Sciatic nerve (tissue), 2 donors: Measurements from ENCODE around the gene ABRAXAS1. TPM values are rescaled to one million over a fixed set of nuclear protein-coding genes. Genes with fewer than 3 reads are reported as not detected.
"Not testable (repeated sequence)": the region's sequence is repeated elsewhere in the genome, so short reads cannot be mapped to it uniquely, and the experiment has no call there.

ENCODE experiments used
- ATAC-seq: fragments of 200-7000 bp; cut with Tn5 transposase; one replicate; pipeline ENCODE4 v1.9.1; 2020; ENCODE audit warnings: mild to moderate bottlenecking, moderate library complexity
- DNase-seq: peaks from one replicate; pipeline ENCODE4 v3.0.0-alpha.2; 2020; ENCODE audit warnings: low spot score
- intact Hi-C: fragments of 100-400 bp; cut with DNase I; formaldehyde crosslinking; loops from one replicate; pipeline ENCODE4 v1.14.2; 2022
- total RNA-seq: library from RNA; stranded (reverse); fragmentation: NEBNext Ultra II Directional; extraction: Animal tissue kit (Norgen Biotek cat#: 25700); gene quantifications from one replicate; pipeline ENCODE4 v1.2.1, GENCODE V29; 2021
- donor health status: DM: no; HTN: no; CAD: no.
- donor health status: DM: no; HTN: no; CAD: no.

ABRAXAS1 gene
- total RNA-seq, result 18.8 TPM

DNA sequence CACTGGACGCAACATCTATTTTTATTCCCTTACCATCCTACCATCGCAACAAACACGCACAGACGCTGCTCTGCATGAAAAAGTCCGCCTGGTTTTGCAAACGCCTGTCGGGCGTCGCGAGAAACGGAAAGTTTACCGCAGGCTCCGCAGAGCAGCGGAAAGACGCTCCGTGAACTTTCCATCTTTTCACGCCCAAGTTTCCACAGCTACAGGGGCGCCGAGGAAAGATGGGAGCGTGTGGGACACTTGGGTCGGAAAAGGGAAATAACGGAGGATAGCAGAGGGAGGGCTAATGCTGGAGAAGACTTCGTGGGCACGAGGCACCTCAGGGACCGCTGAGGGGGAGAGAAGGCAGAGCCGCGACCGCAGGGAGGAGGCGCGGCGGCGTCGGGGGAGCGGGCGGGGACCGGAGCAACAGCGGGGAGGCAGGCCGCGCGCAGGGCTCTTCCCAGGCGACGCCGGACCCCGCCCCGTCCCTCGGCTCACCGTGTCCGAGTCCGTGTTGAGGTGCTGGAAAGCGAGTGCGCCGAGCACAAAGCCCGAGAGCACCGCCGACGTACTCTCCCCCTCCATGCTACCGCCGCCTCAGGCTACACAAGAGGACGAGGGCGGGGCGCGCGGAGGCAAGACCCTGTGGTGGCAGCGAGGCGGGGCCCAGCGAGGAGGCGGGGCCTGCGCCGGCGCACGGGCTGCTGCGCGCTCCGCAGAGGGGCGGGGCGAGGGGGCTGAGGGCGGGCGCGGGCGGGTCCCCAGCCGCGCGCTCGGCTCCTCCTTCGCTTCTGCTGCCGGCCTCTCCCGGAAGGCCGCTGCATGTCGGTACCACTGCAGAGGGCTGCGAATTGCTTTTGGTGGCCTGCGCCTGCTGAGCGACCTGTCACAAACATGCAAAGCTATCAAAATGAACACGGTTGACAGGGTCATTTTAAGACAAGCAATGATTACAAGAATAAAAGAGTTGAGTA lies at the start of gene ABRAXAS1:
TSS of gene ABRAXAS1 (minus strand) at position 601 of the 962 bp plus-strand sequence. CDS start at position 573, 28 bp downstream.
- intact Hi-C loops, result no loop called here
- ATAC-seq (peak; percentile 99), DNase-seq (peak; percentile 95)

DNA sequence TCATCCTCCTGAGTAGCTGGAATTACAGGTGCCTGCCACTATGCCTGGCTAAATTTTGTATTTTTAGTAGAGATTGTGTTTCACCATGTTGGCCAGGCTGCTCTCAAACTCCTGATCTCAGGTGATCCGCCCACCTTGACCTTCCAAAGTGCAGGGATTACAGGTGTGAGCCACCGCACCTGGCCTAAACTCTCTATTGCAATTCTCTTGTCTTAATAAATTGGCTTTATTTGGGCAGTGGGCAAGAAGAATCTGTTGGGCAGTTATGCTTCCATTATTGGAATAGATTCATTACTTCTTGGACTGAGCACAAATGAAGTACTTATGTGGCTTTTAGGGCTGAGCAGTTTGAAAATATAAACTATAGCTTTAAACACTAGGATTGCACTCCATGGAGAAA lies 42.8 kb upstream of the ABRAXAS1 start:
- no peak for ATAC-seq
- intact Hi-C loops, result no loop called here
- DNase-seq, result no peak

DNA sequence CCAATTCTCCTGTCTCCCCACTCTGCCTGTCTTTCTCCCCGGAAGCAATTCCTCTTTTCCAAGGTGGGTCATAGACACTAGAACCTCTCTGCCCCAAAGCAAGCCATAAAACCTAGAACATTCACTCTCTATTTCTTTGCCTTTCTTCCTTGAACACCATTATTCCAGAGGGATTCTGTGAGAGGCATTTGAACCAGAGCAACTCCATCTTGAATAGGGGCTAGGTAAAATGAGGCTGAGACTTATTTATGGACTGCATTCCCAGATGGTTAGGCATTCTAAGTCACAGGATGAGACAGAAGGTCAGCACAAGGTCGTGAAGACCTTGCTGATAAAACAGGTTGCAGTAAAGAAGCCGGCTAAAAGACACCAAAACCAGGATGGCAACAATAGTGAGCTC lies 37.3 kb upstream of the ABRAXAS1 start:
- DNase-seq, result no peak
- intact Hi-C loops, result no loop called here
- ATAC-seq, result no peak

- no peak for ATAC-seq
- no peak for DNase-seq
- intact Hi-C loops, result no loop called here
These were observed 31.3 kb upstream of the ABRAXAS1 start for GRCh38 chr4:83516042-83516772.

DNA sequence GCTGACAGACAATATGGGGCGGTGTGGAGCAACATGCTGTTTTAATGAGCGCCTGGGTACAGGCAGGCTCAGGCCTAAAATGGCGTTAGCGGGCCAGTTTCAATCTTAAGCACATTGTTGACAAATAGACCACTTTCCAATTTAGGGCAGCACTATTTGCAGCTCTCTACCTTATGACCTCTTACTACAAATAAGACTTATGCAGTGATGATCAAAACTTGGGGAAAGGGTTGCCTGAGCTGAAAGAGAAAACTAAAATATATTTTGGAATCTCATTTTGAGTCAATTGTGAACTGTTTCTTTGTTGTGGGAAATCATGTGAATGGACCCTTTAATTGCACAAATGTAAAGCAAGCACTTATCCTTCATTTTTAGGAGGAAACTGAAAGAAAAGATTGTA lies 25.5 kb upstream of the ABRAXAS1 start:
- DNase-seq (no peak), ATAC-seq (no peak)
- intact Hi-C loops, result no loop called here

- peak; percentile 63 for DNase-seq
- ATAC-seq, intact Hi-C loops: not testable (repeated sequence)
These were observed 24.3 kb upstream of the ABRAXAS1 start for GRCh38 chr4:83509156-83509585.

DNA sequence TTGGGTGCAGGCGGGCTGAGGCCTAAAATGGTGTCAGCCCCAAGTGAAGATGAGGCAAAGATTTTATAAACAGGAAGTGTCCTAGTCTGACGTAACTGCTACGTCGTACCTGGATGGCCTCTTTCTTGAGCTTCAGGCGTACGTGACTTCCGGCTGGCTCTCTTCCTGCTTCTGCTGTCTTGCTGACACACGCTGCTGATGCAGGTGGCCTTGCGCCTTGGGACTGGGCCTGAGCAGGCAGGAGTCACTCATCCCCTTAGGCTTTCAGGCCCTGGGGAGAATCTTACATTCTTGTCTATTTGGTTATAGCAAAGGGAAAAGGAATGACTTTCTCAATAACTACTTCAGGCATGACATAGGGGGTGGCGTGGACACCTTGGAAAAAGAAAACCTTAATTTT lies 20.1 kb upstream of the ABRAXAS1 start:
- intact Hi-C loops, result no loop called here
- ATAC-seq (no peak), DNase-seq (no peak)

- DNase-seq, result no peak
- ATAC-seq, result no peak
- intact Hi-C loops, result no loop called here
These were observed 19.6 kb upstream of the ABRAXAS1 start for GRCh38 chr4:83504503-83504902.

DNA sequence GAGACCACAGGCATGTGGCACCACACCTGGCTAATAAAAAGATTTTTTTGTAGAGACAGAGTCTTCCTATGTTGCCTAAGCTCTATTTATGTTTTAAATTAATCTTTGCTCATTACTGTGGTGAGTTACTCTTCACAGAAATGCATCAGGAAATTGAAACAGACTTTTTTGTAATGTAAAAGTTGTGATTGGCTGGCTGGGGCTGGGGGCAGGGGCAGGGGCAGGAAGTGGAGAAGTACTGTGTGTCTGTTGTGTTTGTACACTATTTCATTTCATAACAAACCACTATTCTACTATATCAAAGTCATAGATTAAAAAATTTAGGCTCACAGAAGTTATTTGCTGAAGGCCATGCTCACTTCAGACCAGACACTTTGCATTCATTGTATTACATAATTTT lies 19.1 kb upstream of the ABRAXAS1 start:
- intact Hi-C loops, result no loop called here
- DNase-seq (no peak), ATAC-seq (no peak)

DNA sequence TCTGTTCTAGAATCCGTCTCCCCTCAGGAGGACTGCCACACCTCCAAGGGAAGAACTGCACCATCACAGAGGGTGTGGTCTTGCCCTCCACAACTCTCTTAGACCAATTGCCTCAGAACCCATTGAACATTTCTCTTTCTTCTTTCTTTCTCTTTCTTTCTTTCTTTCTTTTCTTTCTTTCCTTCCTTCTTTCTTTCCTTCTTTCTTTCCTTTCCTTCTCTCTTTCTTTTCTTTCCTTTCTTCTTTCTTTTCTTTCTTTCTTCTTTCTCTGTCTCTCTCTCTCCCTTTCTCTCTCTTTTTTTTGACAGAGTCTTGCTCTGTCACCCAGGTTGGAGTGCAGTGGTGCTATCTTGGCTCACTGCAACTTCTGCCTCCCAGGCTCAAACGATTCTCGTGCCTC lies 16.8 kb upstream of the ABRAXAS1 start:
- ATAC-seq, DNase-seq, intact Hi-C loops: not testable (repeated sequence)

DNA sequence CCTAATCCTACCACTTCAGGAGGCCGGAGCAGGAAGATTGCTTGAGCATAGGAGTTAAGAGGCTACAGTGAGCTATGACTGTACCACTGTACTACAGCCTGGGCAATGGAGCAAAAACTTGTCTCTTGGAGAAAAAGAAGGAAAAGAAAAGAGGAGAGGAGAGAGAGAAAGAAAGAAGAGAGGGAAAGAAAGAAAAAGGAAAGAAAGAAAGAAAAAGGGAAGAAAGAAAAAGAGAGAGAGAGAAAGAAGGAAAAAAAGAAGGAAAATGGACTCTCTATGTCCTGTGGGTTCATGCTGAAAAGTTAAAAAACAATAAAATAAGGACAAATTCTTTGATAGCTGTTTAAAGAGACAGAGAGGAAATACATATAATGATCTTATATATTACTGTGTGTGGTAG lies 13.3 kb upstream of the ABRAXAS1 start:
- intact Hi-C loops, result no loop called here
- DNase-seq, result no peak
- ATAC-seq, result no peak

DNA sequence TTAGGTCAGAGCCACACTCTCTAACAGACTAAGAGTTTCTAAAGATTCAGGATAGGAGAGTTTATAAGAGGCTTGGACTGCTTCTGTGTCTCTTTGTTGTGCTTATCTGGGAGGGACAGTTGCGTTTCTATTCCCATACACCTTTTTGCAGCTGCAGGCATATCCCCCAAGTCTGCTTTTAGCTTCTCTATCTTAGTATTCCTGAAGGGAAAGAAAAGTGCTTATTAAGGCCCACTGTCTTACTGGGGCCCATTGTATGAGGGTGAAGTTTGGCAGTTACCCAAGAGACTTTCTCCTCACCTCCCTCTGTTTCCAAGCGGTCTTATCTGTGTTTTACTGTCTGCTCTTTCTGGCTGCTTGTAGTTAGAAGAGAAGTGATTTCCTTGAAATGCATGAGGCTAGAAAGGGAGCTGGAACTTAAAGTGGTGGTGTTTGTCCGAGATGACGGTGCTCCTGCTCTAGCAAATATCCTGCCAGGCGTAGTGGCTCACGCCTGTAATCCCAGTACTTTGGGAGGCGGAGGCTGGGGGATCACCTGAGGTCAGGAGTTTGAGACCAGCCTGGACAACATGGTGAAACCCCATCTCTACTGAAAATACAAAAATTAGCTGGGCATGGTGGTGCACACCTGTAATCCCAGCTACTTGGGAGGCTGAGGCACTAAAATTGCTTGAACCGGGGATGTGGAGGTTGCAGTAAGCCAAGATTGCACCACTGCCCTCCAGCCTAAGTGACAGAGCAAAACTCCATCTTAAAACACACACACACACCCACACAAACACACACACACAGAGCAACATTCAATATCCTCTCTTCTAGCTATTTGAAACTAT lies 11.4 kb upstream of the ABRAXAS1 start:
- DNase-seq, ATAC-seq, intact Hi-C loops: not testable (repeated sequence)

GRCh38 chr4:83490876-83491450 lies 6.1 kb upstream of the ABRAXAS1 start:
- intact Hi-C loops, result no loop called here
- no peak for ATAC-seq
- no peak for DNase-seq

GRCh38 chr4:83489711-83490326 lies 4.9 kb upstream of the ABRAXAS1 start:
- intact Hi-C loops, result no loop called here
- DNase-seq (no peak), ATAC-seq (no peak)

DNA sequence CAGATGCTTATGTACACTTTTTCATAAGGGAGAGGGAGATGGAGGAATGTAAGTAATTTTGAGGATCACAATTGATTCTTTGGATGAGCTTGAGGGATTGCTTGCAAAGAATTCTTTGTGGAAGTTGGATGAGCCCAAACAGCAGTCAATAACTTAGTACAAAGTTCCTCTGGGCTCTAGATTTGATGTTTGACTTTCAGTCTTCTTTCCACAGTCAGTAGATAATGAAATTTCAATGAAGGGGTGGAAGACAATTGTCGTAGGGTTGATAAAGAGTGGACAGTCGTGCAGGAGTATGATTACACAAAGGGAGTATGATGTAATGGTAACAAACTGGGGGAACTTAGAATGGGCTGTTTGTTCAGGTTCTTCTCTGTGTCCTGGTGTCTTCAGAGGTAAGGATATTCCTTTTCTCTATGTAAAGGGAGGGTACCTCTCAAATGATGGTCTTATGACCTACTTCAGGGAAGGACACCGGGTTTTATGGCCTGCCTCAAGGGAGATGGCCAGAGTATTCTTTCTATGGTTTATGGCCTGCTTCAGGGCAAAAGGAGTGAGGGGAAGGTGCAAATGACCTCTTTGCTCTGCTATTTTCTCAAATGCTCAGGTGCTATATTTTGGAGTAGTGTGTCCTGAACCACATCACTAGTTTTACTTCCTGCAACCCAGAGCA lies 1.7 kb upstream of the ABRAXAS1 start:
- ATAC-seq (no peak), DNase-seq (no peak)
- intact Hi-C loops, result no loop called here

GRCh38 chr4:83473966-83474365 lies 10.9 kb downstream of the ABRAXAS1 start:
- intact Hi-C loops, result no loop called here
- DNase-seq (no peak), ATAC-seq (no peak)

GRCh38 chr4:83473423-83473822 lies 11.5 kb downstream of the ABRAXAS1 start:
- ATAC-seq, result no peak
- intact Hi-C loops, result no loop called here
- DNase-seq, result no peak

DNA sequence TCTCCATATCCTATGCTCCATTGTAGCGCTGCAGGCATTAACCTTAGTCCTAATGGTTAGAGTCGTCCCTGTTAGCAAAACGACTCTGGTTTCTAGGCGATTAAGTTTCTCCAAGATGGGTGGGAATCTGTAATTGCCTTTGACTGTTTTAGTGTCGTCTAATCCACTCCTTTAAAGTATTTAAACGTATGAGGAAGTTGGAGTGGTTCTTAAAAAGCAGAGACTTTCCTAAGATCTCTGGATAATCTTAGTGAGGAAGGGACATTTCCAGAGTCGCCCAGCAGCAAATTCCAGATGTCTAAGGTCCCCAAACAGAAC lies 28.8 kb downstream of the ABRAXAS1 start:
- intact Hi-C loops, result no loop called here
- ATAC-seq, result no peak
- no peak for DNase-seq
